AG09309 (cell line): ENCODE results near the gene BMP2K.

Source experiments
- DNase-seq: peaks from one replicate; pipeline ENCODE4 v3.0.0-alpha.2; 2010; ENCODE audit warnings: low read depth
- H3K4me3 ChIP-seq: 2 replicates; pipeline ENCODE4 v1.5.1; 2011; ENCODE audit warnings: mild to moderate bottlenecking, low read depth, low read length, moderate library complexity; ENCODE audit not compliant: control insufficient read depth
- TF ChIP-seq, protein P1 (sequence below): IDR thresholded peaks from 2 replicates; pipeline ENCODE4 v1.5.1; 2011; ENCODE audit warnings: mild to moderate bottlenecking, low read depth, low read length, inconsistent platforms; ENCODE audit not compliant: insufficient read depth, control insufficient read depth; ENCODE audit errors: missing control alignments

BMP2K gene

DNA sequence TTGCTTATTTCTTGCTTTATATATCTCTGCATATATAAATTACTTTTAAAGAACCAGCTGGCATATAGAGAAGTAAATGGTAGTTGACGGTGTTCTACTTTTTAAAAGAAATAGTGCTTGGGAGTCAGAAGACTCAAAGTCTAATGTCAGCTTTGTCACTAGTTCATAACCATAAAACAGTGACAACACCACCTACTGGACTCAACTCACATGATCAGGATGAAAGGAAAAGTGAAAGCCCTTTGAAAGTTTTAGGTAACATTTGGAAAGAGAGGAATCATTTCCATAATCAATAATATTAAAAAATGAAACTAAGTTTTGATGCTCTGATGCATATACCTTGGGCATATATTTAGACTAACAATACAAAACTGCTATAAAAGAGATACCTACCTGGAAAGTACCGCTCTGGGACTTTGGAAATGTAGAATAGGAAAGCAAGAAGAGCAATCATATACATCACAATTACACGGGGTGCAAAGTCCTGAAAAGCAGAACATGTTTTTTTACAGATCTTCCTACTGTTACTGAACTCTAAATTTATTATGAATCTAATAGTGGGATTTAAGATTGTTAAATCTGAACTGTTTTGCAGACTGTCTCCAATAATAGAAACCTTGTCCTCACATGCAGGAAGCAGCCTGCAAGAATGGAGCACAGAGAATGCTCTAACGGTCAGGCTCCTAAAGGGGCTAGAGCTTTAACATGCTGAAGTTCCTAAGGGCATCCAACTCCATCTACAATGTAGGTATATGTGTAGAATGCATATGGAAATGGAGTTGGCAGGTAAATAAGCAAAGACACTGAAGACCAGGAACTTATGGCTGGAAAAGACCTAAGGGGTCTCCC is 147.5 kb downstream of the BMP2K start:
- no peak overlapping the region for H3K4me3 ChIP-seq

GRCh38 chr4:78926826-78927225 is 150.7 kb downstream of the BMP2K start:
- no peak for DNase-seq
- H3K4me3 ChIP-seq, result no peak overlapping the region
- TF ChIP-seq, protein P1, sequence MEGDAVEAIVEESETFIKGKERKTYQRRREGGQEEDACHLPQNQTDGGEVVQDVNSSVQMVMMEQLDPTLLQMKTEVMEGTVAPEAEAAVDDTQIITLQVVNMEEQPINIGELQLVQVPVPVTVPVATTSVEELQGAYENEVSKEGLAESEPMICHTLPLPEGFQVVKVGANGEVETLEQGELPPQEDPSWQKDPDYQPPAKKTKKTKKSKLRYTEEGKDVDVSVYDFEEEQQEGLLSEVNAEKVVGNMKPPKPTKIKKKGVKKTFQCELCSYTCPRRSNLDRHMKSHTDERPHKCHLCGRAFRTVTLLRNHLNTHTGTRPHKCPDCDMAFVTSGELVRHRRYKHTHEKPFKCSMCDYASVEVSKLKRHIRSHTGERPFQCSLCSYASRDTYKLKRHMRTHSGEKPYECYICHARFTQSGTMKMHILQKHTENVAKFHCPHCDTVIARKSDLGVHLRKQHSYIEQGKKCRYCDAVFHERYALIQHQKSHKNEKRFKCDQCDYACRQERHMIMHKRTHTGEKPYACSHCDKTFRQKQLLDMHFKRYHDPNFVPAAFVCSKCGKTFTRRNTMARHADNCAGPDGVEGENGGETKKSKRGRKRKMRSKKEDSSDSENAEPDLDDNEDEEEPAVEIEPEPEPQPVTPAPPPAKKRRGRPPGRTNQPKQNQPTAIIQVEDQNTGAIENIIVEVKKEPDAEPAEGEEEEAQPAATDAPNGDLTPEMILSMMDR, result no peak

More for the DNA sequence above, 147.5 kb downstream of the BMP2K start:
- DNase-seq, result no peak
- TF ChIP-seq, protein P1, result no peak

GRCh38 chr4:78928835-78929234 is 152.7 kb downstream of the BMP2K start:
- H3K4me3 ChIP-seq, result no peak overlapping the region
- TF ChIP-seq, protein P1, result no peak
- no peak for DNase-seq

- DNase-seq, result no peak
- no peak overlapping the region for H3K4me3 ChIP-seq
- TF ChIP-seq, protein P1, result no peak
These were observed 154.0 kb downstream of the BMP2K start for GRCh38 chr4:78930016-78930629.

DNA sequence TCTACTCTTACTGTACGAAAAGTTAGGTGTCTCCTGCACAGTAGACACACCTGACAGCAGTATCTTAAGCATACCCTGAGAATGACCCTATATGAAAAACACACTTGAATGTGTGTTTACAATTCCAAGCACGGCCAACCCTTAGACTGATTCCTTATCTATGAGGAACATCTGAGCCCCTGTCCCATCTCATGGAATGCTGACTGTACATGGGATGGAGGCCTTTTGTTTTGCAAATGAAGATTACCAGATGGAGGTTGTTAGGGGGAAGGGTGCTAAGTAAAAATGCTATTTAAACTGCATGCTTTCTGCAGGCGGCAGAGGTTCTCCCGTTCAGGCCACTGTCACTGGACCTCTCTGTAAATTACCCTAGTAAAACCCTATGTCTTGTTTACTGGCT is 160.8 kb downstream of the BMP2K start:
- no peak for DNase-seq
- H3K4me3 ChIP-seq, result no peak overlapping the region
- TF ChIP-seq, protein P1, result no peak

GRCh38 chr4:78937837-78938236 is 161.7 kb downstream of the BMP2K start:
- TF ChIP-seq, protein P1, result no peak
- no peak for DNase-seq
- no peak overlapping the region for H3K4me3 ChIP-seq
